ENCODE data around the gene MRPL34. TPM values are rescaled to one million over a fixed set of nuclear protein-coding genes. Genes with fewer than 3 reads are reported as not detected.

The MRPL34 gene
- total RNA-seq, 2 experiments from 2014 or later, result 28.4 to 28.7 TPM

GRCh38 chr19:17329366-17330261, 23.9 kb downstream of the MRPL34 start:
- no peaks in the 10 kb centered on the region for H3K27me3 Mint-ChIP-seq
- Histone ChIP-seq H3K4me3 (ENCODE audit: low read length) (no peak overlapping the region), H3K27ac (ENCODE audit: low read depth in 1 of 2, low read length in 2 of 2) (no peak overlapping the region), H3K4me1 (ENCODE audit: insufficient read depth, low read length) (peaks cover 45% of the 10 kb centered on the region), H3K36me3 (ENCODE audit: insufficient read depth, low read length) (peaks cover 2% of the 10 kb centered on the region), H3K27me3 (ENCODE audit: control insufficient read depth in 1 of 2, insufficient read depth in 2 of 2, low read length in 2 of 2) (no peaks in the 10 kb centered on the region), H3K9me3 (ENCODE audit: control insufficient read depth in 1 of 2, insufficient read depth in 1 of 2, low read length in 2 of 2) (peaks cover 0 to 7% of the 10 kb centered on the region in 2 experiments)
- ATAC-seq (ENCODE audit: poor library complexity) (no peak), DNase-seq (peak in 1 of 14 experiments; percentile 42)
- intact Hi-C loops (cut with DNase I, micrococcal nuclease), result no loop called here
- no peaks in the 10 kb centered on the region for H3K9me3 Mint-ChIP-seq
- no peak overlapping the region for H3K27ac Mint-ChIP-seq
- TF ChIP-seq, protein P1, sequence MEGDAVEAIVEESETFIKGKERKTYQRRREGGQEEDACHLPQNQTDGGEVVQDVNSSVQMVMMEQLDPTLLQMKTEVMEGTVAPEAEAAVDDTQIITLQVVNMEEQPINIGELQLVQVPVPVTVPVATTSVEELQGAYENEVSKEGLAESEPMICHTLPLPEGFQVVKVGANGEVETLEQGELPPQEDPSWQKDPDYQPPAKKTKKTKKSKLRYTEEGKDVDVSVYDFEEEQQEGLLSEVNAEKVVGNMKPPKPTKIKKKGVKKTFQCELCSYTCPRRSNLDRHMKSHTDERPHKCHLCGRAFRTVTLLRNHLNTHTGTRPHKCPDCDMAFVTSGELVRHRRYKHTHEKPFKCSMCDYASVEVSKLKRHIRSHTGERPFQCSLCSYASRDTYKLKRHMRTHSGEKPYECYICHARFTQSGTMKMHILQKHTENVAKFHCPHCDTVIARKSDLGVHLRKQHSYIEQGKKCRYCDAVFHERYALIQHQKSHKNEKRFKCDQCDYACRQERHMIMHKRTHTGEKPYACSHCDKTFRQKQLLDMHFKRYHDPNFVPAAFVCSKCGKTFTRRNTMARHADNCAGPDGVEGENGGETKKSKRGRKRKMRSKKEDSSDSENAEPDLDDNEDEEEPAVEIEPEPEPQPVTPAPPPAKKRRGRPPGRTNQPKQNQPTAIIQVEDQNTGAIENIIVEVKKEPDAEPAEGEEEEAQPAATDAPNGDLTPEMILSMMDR (IDR thresholded peaks at IDR 0.05), result no peak
- ChIA-PET CTCF (no interaction called here), POLR2A (interaction anchor here (0.5 to 3.5 kb wide), 3 partner anchors 20 to 246 kb away, joined by 3 to 29 read pairs (median 3); partner anchors contain the start of gene DDA1)
- H3K4me3 Mint-ChIP-seq, result peak overlapping the region; percentile 73
- peaks cover 6% of the 10 kb centered on the region for H3K36me3 Mint-ChIP-seq (ENCODE audit: low read depth)
- H3K4me1 Mint-ChIP-seq (ENCODE audit: low read depth), result peaks cover 22% of the 10 kb centered on the region

- intact Hi-C loops (cut with DNase I, micrococcal nuclease), result no loop called here
- H3K27ac Mint-ChIP-seq, result peak overlapping the region; percentile 14
- no peak for ATAC-seq (ENCODE audit: poor library complexity)
- TF ChIP-seq, protein P1 (IDR thresholded peaks at IDR 0.05), result no peak
- Histone ChIP-seq H3K36me3 (ENCODE audit: insufficient read depth, low read length) (peaks cover 2% of the 10 kb centered on the region), H3K27me3 (ENCODE audit: control insufficient read depth in 1 of 2, insufficient read depth in 2 of 2, low read length in 2 of 2) (no peaks in the 10 kb centered on the region), H3K4me3 (ENCODE audit: low read length) (no peak overlapping the region), H3K27ac (ENCODE audit: low read depth in 1 of 2, low read length in 2 of 2) (no peak overlapping the region), H3K9me3 (ENCODE audit: control insufficient read depth in 1 of 2, insufficient read depth in 1 of 2, low read length in 2 of 2) (no peaks in the 10 kb centered on the region), H3K4me1 (ENCODE audit: insufficient read depth, low read length) (peaks cover 52% of the 10 kb centered on the region)
- H3K4me1 Mint-ChIP-seq (ENCODE audit: low read depth), result peaks cover 30% of the 10 kb centered on the region
- DNase-seq, result peak in 1 of 14 experiments; percentile 31
- POLR2A ChIA-PET, result interaction anchor here (0.5 to 3.5 kb wide), 3 partner anchors 21 to 247 kb away, joined by 3 to 29 read pairs (median 3); partner anchors contain the start of gene DDA1
- peak overlapping the region; percentile 73 for H3K4me3 Mint-ChIP-seq
- no peaks in the 10 kb centered on the region for H3K27me3 Mint-ChIP-seq
- no peaks in the 10 kb centered on the region for H3K9me3 Mint-ChIP-seq
- peaks cover 9% of the 10 kb centered on the region for H3K36me3 Mint-ChIP-seq (ENCODE audit: low read depth)
- CTCF ChIA-PET, result interaction anchor here (1.4 kb wide), 1 partner anchor 37 kb away, joined by 5 read pairs; no protein-coding TSS in a partner anchor
These were observed 24.8 kb downstream of the MRPL34 start for GRCh38 chr19:17330262-17331044.

- Mint-ChIP-seq H3K4me1 (ENCODE audit: low read depth) (peaks cover 33% of the 10 kb centered on the region), H3K27ac (peak overlapping the region; percentile 14), H3K4me3 (peak overlapping the region; percentile 73), H3K9me3 (no peaks in the 10 kb centered on the region), H3K36me3 (ENCODE audit: low read depth) (peaks cover 9% of the 10 kb centered on the region), H3K27me3 (no peaks in the 10 kb centered on the region)
- Histone ChIP-seq H3K27me3 (ENCODE audit: control insufficient read depth in 1 of 2, insufficient read depth in 2 of 2, low read length in 2 of 2) (no peaks in the 10 kb centered on the region), H3K4me1 (ENCODE audit: insufficient read depth, low read length) (peaks cover 56% of the 10 kb centered on the region), H3K36me3 (ENCODE audit: insufficient read depth, low read length) (peaks cover 2% of the 10 kb centered on the region), H3K9me3 (ENCODE audit: control insufficient read depth in 1 of 2, insufficient read depth in 1 of 2, low read length in 2 of 2) (no peaks in the 10 kb centered on the region), H3K27ac (ENCODE audit: low read depth in 1 of 2, low read length in 2 of 2) (no peak overlapping the region), H3K4me3 (ENCODE audit: low read length) (no peak overlapping the region)
- intact Hi-C loops (cut with DNase I, micrococcal nuclease), result no loop called here
- TF ChIP-seq, protein P1 (IDR thresholded peaks at IDR 0.05), result no peak
- CTCF ChIA-PET, result interaction anchor here (1.4 kb wide), 1 partner anchor 38 kb away, joined by 5 read pairs; no protein-coding TSS in a partner anchor
- DNase-seq, result peak in 1 of 14 experiments; percentile 23
- no peak for ATAC-seq (ENCODE audit: poor library complexity)
- POLR2A ChIA-PET, result interaction anchor here (3.5 kb wide), 1 partner anchor 21 kb away, joined by 29 read pairs; the partner anchor contains the start of gene DDA1
These were observed 25.4 kb downstream of the MRPL34 start for GRCh38 chr19:17331045-17331558.
